HG02840 (cell line): ENCODE measurements around the gene VWC2L.

Experiments used
- ATAC-seq: cut with Tn5 transposase; IDR thresholded peaks from one replicate; pipeline ENCODE4 v1.9.1; 2021; ENCODE audit warnings: mild to moderate bottlenecking, moderate library complexity, moderate number of reproducible peaks; ENCODE audit not compliant: unreplicated experiment, low FRiP score

The VWC2L gene

GRCh38 chr2:214533541-214533940 lies 122.7 kb downstream of the VWC2L start:
- ATAC-seq = no peak

DNA sequence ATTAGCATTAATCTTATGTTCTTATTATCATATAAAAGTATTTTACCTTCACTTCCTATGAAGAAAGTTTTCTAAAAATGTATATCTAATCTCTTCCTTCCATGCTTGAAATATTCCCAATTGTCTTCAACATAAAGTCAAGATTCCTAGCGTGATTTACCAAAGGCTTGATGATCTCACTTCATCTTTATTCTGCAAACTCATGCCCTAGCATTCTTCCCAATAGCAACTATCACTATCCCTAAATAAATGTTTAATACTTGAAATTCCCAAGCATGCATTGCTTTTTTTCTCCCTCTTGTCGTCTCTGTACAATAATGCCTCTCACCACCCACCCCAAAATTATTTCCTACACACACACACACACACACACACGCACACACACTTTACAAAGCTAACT lies 125.8 kb downstream of the VWC2L start:
- ATAC-seq = no peak

GRCh38 chr2:214537929-214538328 lies 127.1 kb downstream of the VWC2L start:
- no peak for ATAC-seq

DNA sequence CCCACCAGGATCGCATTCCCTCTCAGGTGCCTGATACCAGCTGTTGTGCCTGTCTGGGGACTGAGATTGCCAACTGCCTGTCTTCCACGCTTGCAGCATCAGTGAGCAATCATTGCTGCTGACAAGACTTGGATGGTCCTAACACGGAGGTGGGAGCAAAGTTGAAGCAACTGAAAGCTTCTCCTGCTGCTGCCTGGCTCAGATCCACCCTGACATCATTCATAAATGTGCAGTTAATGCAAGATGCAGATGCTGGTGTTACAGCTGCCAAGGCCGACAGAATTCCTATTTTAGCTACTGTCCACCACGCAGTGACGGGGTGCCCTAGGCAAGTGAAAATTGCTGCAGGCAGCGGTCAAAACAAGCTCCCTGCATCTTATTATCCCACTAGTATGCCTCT lies 131.4 kb downstream of the VWC2L start:
- ATAC-seq = no peak

DNA sequence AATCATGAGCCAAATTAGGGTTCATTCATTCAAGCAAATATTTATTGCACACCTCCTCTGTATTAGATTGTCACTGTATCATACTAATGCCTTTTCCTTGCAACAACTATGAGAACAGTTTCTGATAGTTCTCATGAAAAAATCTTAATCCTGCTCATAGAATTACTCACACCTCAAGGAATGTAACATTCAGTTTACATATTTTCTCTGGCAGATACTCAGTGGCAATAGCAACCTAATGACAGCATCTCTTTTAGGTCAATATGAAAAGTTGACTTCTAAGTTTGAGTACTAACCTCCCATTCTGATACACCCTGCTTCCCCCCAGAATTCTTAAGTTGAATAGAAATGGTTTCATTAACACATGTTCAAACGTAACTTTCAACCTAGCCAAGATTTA lies 132.0 kb downstream of the VWC2L start:
- ATAC-seq = no peak

- ATAC-seq = no peak
Observed at GRCh38 chr2:214543386-214543955, 132.6 kb downstream of the VWC2L start.

GRCh38 chr2:214545898-214546542 lies 135.2 kb downstream of the VWC2L start:
- ATAC-seq = no peak

GRCh38 chr2:214547931-214548330 lies 137.1 kb downstream of the VWC2L start:
- no peak for ATAC-seq

DNA sequence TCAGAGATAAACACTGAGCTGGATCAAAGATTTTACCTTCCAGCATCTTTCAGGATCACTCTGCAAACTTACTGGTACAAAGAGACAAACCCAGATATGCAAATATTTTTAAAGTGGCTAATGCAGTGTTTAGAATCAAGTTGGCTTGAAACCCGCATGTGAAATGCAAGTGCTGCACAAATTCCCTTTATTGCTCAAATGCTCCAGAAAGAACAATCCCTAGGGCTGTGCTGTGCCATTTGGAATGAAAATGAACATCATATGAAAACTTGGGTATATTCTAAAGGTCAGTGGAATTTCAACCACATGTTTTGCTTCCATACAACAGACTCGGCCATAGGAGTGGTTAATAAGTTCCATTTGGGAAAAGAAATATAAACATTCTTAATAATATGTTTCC lies 139.1 kb downstream of the VWC2L start:
- ATAC-seq = no peak

GRCh38 chr2:214550786-214551185 lies 139.9 kb downstream of the VWC2L start:
- ATAC-seq = no peak

DNA sequence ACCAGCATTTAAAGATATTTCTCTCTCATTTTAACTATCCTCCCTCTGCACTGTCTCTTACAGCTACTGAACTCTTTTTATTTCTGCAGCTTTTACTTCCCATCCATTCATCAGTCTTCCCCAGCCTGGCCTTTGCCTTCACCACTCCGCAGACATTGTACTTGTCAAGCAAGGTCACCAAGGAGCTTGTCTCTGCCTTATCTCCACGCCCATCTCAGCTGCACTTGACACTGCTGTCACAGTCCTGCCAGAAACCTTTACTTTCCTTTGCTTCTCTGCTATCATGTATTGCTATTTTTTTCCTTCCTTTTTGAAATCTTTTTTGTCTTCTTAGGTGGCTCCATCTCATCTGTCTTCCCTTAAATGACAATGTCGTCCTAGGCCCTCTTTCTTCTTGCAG lies 147.0 kb downstream of the VWC2L start:
- ATAC-seq = no peak

DNA sequence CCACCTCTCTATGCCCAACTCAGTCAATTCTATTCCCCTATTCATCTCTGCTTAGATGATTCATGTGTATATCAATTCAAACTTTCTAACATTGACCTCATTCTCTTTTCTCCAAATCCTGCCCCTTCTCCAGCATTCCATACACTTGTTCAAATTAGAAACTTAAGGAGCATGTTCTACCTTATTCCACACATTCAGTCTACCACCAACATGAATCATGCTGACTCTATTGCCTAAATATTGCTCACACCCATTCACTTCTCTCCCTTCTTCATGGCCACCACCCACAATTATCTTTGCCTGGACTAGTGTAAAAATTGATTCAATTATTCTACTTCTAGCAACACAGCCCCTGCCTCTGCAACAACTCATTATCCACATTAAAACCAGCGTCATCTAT lies 147.5 kb downstream of the VWC2L start:
- ATAC-seq = no peak

DNA sequence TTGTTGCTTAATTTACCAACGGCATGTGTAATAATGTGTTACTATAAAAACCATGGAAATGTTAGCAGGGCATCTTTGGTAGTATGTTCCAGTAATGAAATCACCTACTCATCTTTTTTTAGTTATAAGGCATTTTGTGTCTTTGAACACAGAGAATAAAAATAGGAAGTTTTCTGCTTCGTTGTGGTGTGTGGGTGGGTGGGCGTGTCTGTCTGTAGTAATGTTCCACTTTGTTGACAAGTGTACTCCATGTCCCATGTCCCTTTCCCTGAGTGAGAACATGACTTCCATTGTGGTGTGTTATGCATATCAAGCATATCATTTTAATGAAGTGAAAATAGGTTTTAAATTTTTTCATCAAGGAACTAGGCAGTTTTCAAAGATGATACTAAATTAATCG lies 149.3 kb downstream of the VWC2L start:
- ATAC-seq = no peak

- ATAC-seq = no peak
Observed at GRCh38 chr2:214560618-214561190, 149.8 kb downstream of the VWC2L start.

DNA sequence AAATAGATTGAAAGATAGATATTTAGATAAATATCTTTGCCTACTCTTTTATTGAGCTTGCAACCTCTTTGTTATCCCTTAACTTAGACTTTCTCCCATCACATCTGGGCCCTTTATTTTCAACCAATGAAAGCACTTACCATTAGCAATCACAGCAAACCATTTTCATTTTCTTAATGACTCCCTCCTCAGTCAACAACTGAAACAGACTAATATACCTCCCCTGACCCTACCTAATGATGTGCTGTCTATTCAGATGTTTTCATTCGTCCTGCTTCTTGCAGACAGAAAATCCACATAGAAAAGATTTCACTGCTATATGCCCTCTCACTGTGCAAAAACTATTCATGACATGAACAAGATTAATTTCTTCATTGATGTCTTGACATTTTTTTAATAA lies 154.4 kb downstream of the VWC2L start:
- no peak for ATAC-seq

GRCh38 chr2:214566457-214566856 lies 155.6 kb downstream of the VWC2L start:
- no peak for ATAC-seq

- no peak for ATAC-seq
Observed at GRCh38 chr2:214569419-214570035, 158.7 kb downstream of the VWC2L start.

- ATAC-seq = no peak
Observed at GRCh38 chr2:214574084-214574781, 163.4 kb downstream of the VWC2L start.

DNA sequence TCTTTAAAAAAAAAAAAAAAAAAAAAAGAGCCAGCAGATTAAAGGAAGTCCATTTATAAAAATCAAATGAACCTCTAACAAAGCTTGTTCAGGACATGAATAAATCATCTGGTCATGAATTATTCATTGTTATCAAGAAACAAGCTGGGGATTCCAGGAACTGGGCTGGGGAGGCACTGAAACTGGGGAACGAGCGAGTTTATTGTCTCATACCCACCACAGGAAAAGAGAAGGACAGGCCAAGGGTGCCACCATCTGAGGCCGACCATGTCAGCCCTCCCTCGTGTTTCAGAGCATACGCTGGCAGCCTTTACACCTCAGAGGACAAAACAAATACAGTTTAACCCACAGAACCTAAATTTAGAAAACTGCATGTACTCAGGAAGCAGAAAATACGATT lies 164.2 kb downstream of the VWC2L start:
- ATAC-seq = no peak

GRCh38 chr2:214575465-214575864 lies 164.6 kb downstream of the VWC2L start:
- no peak for ATAC-seq

GRCh38 chr2:214577769-214578168 lies 166.9 kb downstream of the VWC2L start:
- ATAC-seq = no peak
